Measurements from ENCODE around the gene SCNM1.

Gene SCNM1

GRCh38 chr1:151143986-151144385 lies 22.0 kb upstream of the SCNM1 start:
- peaks cover 11% of the 10 kb centered on the region for H3K27me3 Mint-ChIP-seq
- no peak overlapping the region for H3K27ac Mint-ChIP-seq
- H3K36me3 Mint-ChIP-seq: no peaks in the 10 kb centered on the region
- ATAC-seq: no peak
- H3K4me1 Mint-ChIP-seq: peaks cover 18% of the 10 kb centered on the region
- H3K4me3 Mint-ChIP-seq: no peak overlapping the region
- no peaks in the 10 kb centered on the region for H3K9me3 Mint-ChIP-seq

DNA sequence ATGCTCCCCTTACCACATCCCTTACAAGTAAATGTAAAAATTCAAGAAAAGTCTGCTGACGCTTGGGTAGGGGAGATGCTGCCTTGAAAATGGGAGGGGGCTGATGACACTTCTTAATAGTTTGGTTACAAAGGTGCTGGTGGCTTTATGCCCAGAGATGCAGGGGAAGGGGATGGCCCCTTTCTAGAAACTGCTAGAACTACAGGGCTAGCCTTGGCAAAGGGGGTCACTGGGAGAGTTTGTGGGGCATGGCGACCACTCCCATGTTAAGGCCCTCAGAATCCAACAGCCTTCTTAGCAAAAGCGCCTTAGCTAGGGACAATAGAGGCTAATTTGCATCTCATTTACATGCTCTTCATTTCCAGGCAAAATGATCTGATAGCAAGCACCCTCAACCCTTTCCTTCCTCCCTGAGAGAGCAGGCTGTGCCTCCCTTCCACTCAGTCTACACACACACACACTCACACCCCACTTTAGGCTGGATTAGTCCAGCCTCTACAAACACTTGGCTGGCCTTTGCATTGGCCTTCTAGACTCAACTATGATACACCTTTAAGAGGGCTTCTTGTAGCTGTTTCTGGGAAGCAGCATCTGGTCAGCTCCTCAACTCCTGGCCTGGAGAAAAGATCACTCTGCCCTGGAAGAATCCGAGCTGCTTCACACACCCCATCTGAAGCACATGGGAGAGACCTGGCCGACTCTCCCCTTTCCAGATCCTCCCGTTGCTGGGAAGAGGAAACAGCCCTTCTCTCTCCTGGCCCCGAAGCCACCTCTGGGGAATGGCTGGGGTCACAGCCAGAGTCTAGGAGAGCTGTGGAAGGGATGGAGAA lies 21.3 kb upstream of the SCNM1 start:
- no peak overlapping the region for H3K4me3 Mint-ChIP-seq
- no peak for ATAC-seq
- H3K4me1 Mint-ChIP-seq: peaks cover 18% of the 10 kb centered on the region
- H3K36me3 Mint-ChIP-seq: no peaks in the 10 kb centered on the region
- no peak overlapping the region for H3K27ac Mint-ChIP-seq
- H3K27me3 Mint-ChIP-seq: peaks cover 11% of the 10 kb centered on the region
- H3K9me3 Mint-ChIP-seq: no peaks in the 10 kb centered on the region

DNA sequence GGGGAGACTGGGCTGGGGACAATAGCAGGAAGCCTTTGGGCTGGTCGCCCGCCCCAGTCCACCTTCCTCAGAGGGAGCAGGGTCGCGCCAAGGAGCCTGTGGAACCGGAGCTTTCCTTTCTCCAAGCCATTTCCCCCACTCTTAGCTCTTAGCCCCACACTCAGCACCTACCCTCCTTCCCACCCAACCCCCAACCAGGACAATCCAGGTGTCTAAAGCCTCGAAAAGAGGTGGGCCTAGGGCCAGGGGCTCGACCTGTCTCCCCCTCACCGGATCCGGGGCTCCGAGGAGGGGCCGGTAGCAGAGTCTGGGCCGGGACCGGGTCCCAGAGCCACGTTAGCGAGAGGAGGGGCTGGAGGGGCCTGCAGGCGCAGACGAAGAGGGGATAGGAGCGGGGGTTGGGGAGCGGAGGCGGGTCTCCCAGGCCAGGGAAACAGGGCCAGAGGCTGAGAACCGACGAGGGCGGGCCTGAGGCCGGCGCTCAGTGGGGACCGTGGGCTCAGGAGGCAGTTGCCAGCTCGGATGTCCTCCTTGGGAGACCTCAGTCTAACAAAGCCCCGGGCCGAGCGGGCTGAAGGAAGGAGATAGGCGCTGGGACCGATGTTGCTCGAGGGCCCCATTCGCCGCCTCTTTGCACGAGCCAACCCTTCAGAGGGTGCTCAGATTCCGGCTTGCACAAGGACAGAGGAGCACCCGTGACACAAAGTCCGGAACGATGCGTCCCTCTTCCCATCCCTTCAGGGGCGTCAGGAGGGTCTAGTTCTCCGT lies 20.5 kb upstream of the SCNM1 start:
- H3K4me3 Mint-ChIP-seq: peak overlapping the region; percentile 86
- no peak for ATAC-seq
- H3K4me1 Mint-ChIP-seq: peaks cover 18% of the 10 kb centered on the region
- no peak overlapping the region for H3K27ac Mint-ChIP-seq
- no peaks in the 10 kb centered on the region for H3K36me3 Mint-ChIP-seq
- H3K9me3 Mint-ChIP-seq: no peaks in the 10 kb centered on the region
- peaks cover 11% of the 10 kb centered on the region for H3K27me3 Mint-ChIP-seq

DNA sequence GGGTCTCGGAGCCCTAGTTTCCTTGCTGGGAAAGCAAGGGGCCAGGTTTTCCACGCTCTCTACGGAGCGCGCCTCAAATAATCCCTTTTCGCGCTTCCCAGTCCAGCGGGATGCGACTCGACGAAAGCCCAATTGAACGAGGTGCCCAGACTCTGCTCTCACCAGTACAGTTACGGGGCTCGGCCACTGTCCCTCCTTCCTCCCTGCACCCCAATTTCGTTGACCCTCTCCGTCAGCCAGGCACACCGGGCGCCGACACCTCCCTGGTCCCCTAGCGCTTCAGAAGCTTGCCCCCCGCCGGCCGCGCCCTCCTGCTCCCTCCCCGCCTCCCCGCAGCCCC lies 19.9 kb upstream of the SCNM1 start:
- Mint-ChIP-seq H3K4me1 (peaks cover 18% of the 10 kb centered on the region), H3K9me3 (no peaks in the 10 kb centered on the region), H3K36me3 (no peaks in the 10 kb centered on the region), H3K27ac (peak overlapping the region; percentile 3), H3K27me3 (peaks cover 11% of the 10 kb centered on the region), H3K4me3 (peak overlapping the region; percentile 86)
- peak; percentile 14 for ATAC-seq

- ATAC-seq: peak; percentile 99
- Mint-ChIP-seq H3K9me3 (no peaks in the 10 kb centered on the region), H3K4me3 (peak within 1 kb of the TSS; percentile 86), H3K27me3 (peaks cover 11% of the 10 kb centered on the region), H3K27ac (peak within 1 kb of the TSS; percentile 3), H3K36me3 (no peaks in the 10 kb centered on the region), H3K4me1 (peaks cover 18% of the 10 kb centered on the region)
Measured at GRCh38 chr1:151146412-151147131, 19.4 kb upstream of the SCNM1 start, which contains the start of gene SEMA6C. Gene SEMA6C (minus strand): TSS chr1:151146631. CDS start chr1:151142621, 4,010 bp downstream.

DNA sequence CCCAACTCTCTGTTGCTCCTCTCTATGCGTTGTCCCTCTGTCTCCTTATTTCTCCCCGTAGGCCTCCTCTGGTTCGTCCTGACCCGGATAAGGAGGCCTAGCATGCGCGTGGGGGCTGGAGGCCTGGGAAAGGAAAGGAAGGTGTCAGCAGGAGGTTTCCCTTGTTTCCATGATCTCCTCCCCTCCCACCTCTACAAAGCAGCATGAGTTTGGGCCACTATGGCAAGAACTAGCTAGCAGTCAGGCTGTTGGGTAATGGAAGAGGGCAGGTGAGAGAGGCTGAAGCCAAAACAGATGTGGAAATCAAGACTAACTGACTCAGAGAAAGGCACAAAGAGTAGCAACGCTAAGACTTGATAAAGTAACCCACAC lies 18.8 kb upstream of the SCNM1 start:
- Mint-ChIP-seq H3K4me3 (peak overlapping the region; percentile 86), H3K27ac (peak overlapping the region; percentile 3), H3K36me3 (no peaks in the 10 kb centered on the region), H3K4me1 (peaks cover 16% of the 10 kb centered on the region), H3K9me3 (no peaks in the 10 kb centered on the region), H3K27me3 (peaks cover 11% of the 10 kb centered on the region)
- ATAC-seq: no peak

- Mint-ChIP-seq H3K4me1 (peaks cover 11% of the 10 kb centered on the region), H3K4me3 (peak overlapping the region; percentile 2), H3K27me3 (peaks cover 11% of the 10 kb centered on the region), H3K36me3 (no peaks in the 10 kb centered on the region), H3K9me3 (no peaks in the 10 kb centered on the region), H3K27ac (no peak overlapping the region)
- no peak for ATAC-seq
Measured at GRCh38 chr1:151147665-151148064, 18.3 kb upstream of the SCNM1 start.

GRCh38 chr1:151156515-151156819 lies 9.5 kb upstream of the SCNM1 start, which contains the start of gene TNFAIP8L2:
Gene TNFAIP8L2 (plus strand): TSS chr1:151156649. CDS start chr1:151158698, 2,049 bp downstream.
- Mint-ChIP-seq H3K9me3 (no peaks in the 10 kb centered on the region), H3K4me3 (peak within 1 kb of the TSS; percentile 95), H3K4me1 (peaks cover 38% of the 10 kb centered on the region), H3K27me3 (no peaks in the 10 kb centered on the region), H3K36me3 (peaks cover 30% of the 10 kb centered on the region), H3K27ac (peak within 1 kb of the TSS; percentile 85)
- peak; percentile 94 for ATAC-seq

DNA sequence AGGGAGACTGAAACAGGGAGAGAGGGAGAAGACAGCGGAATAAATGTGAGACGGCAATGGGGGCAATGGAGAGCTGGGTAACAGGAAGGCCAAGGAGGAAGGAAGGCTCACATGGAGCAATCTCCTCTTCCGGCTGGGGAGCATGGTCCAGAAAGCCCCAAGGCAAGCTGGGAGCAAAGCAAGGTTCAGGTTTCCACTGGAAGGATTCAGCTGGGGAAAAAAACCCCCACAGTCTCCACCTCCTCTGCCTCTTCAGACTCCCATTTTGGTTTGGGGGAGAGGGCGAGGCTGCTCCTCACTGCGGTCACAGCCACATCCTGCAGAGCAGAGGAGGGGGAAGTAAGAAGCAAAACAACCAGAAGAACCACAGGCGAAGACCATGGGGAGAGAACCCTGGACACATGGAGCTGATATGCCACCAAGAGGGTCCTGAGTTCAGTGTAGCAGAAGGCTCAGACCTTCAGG lies 8.8 kb upstream of the SCNM1 start:
- Mint-ChIP-seq H3K4me1 (peaks cover 38% of the 10 kb centered on the region), H3K27ac (peak overlapping the region; percentile 85), H3K27me3 (no peaks in the 10 kb centered on the region), H3K9me3 (no peaks in the 10 kb centered on the region), H3K4me3 (peak overlapping the region; percentile 95), H3K36me3 (peaks cover 30% of the 10 kb centered on the region)
- peak; percentile 67 for ATAC-seq

- Mint-ChIP-seq H3K27me3 (no peaks in the 10 kb centered on the region), H3K36me3 (peaks cover 30% of the 10 kb centered on the region), H3K4me3 (peak overlapping the region; percentile 95), H3K27ac (peak overlapping the region; percentile 85), H3K9me3 (no peaks in the 10 kb centered on the region), H3K4me1 (peaks cover 45% of the 10 kb centered on the region)
- ATAC-seq: no peak
Measured at GRCh38 chr1:151158326-151158725, 7.6 kb upstream of the SCNM1 start.

- peak overlapping the region; percentile 85 for H3K27ac Mint-ChIP-seq
Measured at GRCh38 chr1:151158751-151159251, 7.1 kb upstream of the SCNM1 start.

DNA sequence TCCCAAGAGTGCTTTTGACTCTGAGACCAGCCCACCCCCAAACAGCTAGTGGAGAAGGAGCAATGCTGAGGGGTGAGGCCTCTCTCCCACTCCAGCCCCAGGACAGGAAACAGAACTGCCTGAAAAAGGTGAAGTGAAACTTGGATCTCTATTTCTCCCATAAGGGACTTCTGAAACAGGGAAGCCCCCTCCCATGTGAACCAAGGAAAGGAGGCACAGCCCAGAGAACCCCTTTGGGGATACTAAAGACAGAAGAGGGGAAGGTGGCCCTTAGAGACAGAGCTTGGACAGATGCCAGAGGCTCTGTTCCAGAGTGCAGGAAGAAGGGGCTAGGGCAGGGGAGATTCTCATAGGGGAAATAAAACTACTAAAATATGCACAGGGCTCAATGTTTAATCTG lies 6.6 kb upstream of the SCNM1 start:
- H3K36me3 Mint-ChIP-seq: peaks cover 30% of the 10 kb centered on the region
- H3K4me1 Mint-ChIP-seq: peaks cover 48% of the 10 kb centered on the region
- peak overlapping the region; percentile 48 for H3K4me3 Mint-ChIP-seq

More at GRCh38 chr1:151158751-151159251, 7.1 kb upstream of the SCNM1 start:
- Mint-ChIP-seq H3K4me1 (peaks cover 45% of the 10 kb centered on the region), H3K27me3 (no peaks in the 10 kb centered on the region), H3K9me3 (no peaks in the 10 kb centered on the region), H3K36me3 (peaks cover 30% of the 10 kb centered on the region), H3K4me3 (no peak overlapping the region)
- ATAC-seq: no peak

GRCh38 chr1:151164732-151165280 lies 1.1 kb upstream of the SCNM1 start:
- peak overlapping the region; percentile 73 for H3K4me3 Mint-ChIP-seq
- peaks cover 7% of the 10 kb centered on the region for H3K36me3 Mint-ChIP-seq
- ATAC-seq: no peak
- H3K27me3 Mint-ChIP-seq: no peaks in the 10 kb centered on the region
- no peaks in the 10 kb centered on the region for H3K9me3 Mint-ChIP-seq
- peaks cover 35% of the 10 kb centered on the region for H3K4me1 Mint-ChIP-seq
- H3K27ac Mint-ChIP-seq: peak overlapping the region; percentile 79

More for the DNA sequence above, 6.6 kb upstream of the SCNM1 start:
- peak overlapping the region; percentile 85 for H3K27ac Mint-ChIP-seq
- H3K27me3 Mint-ChIP-seq: no peaks in the 10 kb centered on the region
- H3K9me3 Mint-ChIP-seq: no peaks in the 10 kb centered on the region
- no peak for ATAC-seq

DNA sequence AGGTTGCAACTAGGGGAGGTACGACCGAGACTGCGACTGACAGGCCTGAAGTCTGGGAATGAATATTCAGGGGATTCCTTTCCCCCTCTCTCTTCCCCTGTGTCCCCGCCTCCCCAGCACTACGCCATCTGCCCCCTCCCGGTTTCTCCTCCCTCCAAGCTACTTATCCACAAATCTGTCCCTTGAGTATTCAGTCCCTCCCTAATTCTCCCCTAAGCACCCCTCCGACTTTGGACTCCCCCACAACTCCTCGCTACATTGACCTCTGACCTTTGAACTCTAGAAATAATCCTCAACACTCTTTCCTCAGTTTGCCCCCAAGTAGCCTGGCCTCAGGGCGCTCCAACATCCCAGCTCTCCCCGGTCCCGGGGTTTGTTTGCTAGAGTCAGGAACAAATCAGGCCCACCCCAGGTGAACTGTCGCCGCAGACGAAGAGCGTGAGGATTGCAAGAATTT lies 635 bp upstream of the SCNM1 start:
- peaks cover 5% of the 10 kb centered on the region for H3K36me3 Mint-ChIP-seq
- ATAC-seq: no peak

More for the DNA sequence above, 635 bp upstream of the SCNM1 start:
- H3K9me3 Mint-ChIP-seq: no peaks in the 10 kb centered on the region
- peaks cover 34% of the 10 kb centered on the region for H3K4me1 Mint-ChIP-seq
- H3K4me3 Mint-ChIP-seq: peak overlapping the region; percentile 73
- H3K27ac Mint-ChIP-seq: peak overlapping the region; percentile 79
- no peaks in the 10 kb centered on the region for H3K27me3 Mint-ChIP-seq
